Heart left ventricle (tissue), 13 donors: ENCODE measurements around the gene GGT1.

Source experiments
- POLR2A ChIP-seq, 2 donors: fragments of 450-650 bp; IDR thresholded peaks; one replicate each; pipeline ENCODE4 v1.6.1; 2017; ENCODE audit warnings: antibody characterized with exemption in 2 of 2, mild to moderate bottlenecking in 2 of 2, moderate library complexity in 2 of 2
- TF ChIP-seq, protein P1 (sequence below), 12 donors: fragments of 200-600 bp; sonication (generic) in 4 of 12; IDR thresholded peaks; one replicate each; pipeline versions ENCODE4 v1.5.0 to v1.8.0; 2018 to 2022; ENCODE audit warnings: antibody characterized with exemption in 12 of 12, mild to moderate bottlenecking in 5 of 12
- donor health status: ischemic (EF 13 %, LVEDD 7.1; RV severe dilation, severe dysfunction).
- donor health status: DM: no; HTN: yes; CAD: no.
- donor health status: DM: no; HTN: no; CAD: no.
- donor health status: ischemic (EF 25% LVEDD 6.9; RV normal size, moderate dysfunction).
- donor health status: ischemic (EF 25% LVEDD 5.7; RV mildly dilated, moderate dysfunction).
- donor health status: ischemic (EF 35%, LVEDD 5.7; RV mildly dilated, moderate dysfunction).
- donor health status: nonischemic (EF 11% LVEDD 7.7; RV severe dilation, severe dysfunction).
- donor health status: DM: yes; HTN: yes; CAD: no.
- donor health status: PGD.
- donor health status: ischemic (EF 29% LVEDD 5.4; RV normal size, mild dysfunction).
- donor health status: nonischemic (EF 23%, LVEDD 6.1; RV moderate dilation, normal function).

GRCh38 chr22:24555165-24556039, 47.6 kb upstream of the GGT1 start, which contains the start of gene SNRPD3:
- TF ChIP-seq, protein P1, sequence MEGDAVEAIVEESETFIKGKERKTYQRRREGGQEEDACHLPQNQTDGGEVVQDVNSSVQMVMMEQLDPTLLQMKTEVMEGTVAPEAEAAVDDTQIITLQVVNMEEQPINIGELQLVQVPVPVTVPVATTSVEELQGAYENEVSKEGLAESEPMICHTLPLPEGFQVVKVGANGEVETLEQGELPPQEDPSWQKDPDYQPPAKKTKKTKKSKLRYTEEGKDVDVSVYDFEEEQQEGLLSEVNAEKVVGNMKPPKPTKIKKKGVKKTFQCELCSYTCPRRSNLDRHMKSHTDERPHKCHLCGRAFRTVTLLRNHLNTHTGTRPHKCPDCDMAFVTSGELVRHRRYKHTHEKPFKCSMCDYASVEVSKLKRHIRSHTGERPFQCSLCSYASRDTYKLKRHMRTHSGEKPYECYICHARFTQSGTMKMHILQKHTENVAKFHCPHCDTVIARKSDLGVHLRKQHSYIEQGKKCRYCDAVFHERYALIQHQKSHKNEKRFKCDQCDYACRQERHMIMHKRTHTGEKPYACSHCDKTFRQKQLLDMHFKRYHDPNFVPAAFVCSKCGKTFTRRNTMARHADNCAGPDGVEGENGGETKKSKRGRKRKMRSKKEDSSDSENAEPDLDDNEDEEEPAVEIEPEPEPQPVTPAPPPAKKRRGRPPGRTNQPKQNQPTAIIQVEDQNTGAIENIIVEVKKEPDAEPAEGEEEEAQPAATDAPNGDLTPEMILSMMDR (IDR thresholded peaks at IDR 0.05), result peak in 5 of 12 donors; percentile 7 to 39 (median 25)
- TF ChIP-seq POLR2A (IDR thresholded peaks at IDR 0.05), result no peak
